ENCODE results near the gene KRTAP4-16. TPM values are rescaled to one million over a fixed set of nuclear protein-coding genes. Genes with fewer than 3 reads are reported as not detected.

Gene KRTAP4-16
- total RNA-seq, 1 donor from 2014 or later = not detected

GRCh38 chr17:41082626-41083025 lies 19.4 kb downstream of the KRTAP4-16 start:
- Mint-ChIP-seq H3K4me3 (ENCODE audit: unreplicated experiment) (no peak overlapping the region), H3K27ac (ENCODE audit: unreplicated experiment) (no peak overlapping the region), H3K36me3 (ENCODE audit: low read depth, unreplicated experiment) (no peaks in the 10 kb centered on the region), H3K4me1 (ENCODE audit: unreplicated experiment) (no peaks in the 10 kb centered on the region), H3K27me3 (ENCODE audit: unreplicated experiment) (no peaks in the 10 kb centered on the region), H3K9me3 (ENCODE audit: unreplicated experiment) (no peaks in the 10 kb centered on the region)
- TF ChIP-seq CTCF (IDR thresholded peaks at IDR 0.05; ENCODE audit: unreplicated experiment) = no peak
- DNase-seq (ENCODE audit: low spot score) = no peak

- H3K4me1 Mint-ChIP-seq (ENCODE audit: unreplicated experiment) = no peaks in the 10 kb centered on the region
- peaks cover 4% of the 10 kb centered on the region for H3K27me3 Mint-ChIP-seq (ENCODE audit: unreplicated experiment)
- TF ChIP-seq CTCF (IDR thresholded peaks at IDR 0.05; ENCODE audit: unreplicated experiment) = no peak
- DNase-seq (ENCODE audit: low spot score) = no peak
- no peak overlapping the region for H3K4me3 Mint-ChIP-seq (ENCODE audit: unreplicated experiment)
- no peak overlapping the region for H3K27ac Mint-ChIP-seq (ENCODE audit: unreplicated experiment)
- no peaks in the 10 kb centered on the region for H3K9me3 Mint-ChIP-seq (ENCODE audit: unreplicated experiment)
- H3K36me3 Mint-ChIP-seq (ENCODE audit: low read depth, unreplicated experiment) = no peaks in the 10 kb centered on the region
These were observed 25.2 kb downstream of the KRTAP4-16 start for GRCh38 chr17:41076788-41077187.

DNA sequence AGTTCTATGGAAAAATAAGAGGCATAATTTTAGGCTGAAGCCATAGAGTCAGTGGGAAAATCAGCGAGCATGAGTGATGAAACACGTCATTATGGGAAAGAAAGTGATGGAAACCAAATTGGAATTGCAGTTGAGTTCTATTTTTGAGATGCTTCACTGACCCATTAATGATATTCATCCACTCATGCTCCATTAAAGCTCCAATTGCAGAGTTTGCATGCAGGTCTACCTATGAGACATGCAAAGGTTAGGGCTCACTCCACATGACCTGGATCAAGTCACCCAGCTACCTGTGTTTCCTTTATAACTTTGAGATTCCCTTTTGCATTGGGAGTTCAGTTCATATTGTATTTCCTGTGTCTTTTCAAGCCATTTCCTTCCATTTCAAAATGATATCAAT lies 28.3 kb downstream of the KRTAP4-16 start:
- no peak for DNase-seq (ENCODE audit: low spot score)
- no peaks in the 10 kb centered on the region for H3K4me1 Mint-ChIP-seq (ENCODE audit: unreplicated experiment)
- peaks cover 4% of the 10 kb centered on the region for H3K27me3 Mint-ChIP-seq (ENCODE audit: unreplicated experiment)
- H3K9me3 Mint-ChIP-seq (ENCODE audit: unreplicated experiment) = no peaks in the 10 kb centered on the region
- no peaks in the 10 kb centered on the region for H3K36me3 Mint-ChIP-seq (ENCODE audit: low read depth, unreplicated experiment)
- H3K27ac Mint-ChIP-seq (ENCODE audit: unreplicated experiment) = no peak overlapping the region
- no peak for TF ChIP-seq CTCF (IDR thresholded peaks at IDR 0.05; ENCODE audit: unreplicated experiment)
- H3K4me3 Mint-ChIP-seq (ENCODE audit: unreplicated experiment) = no peak overlapping the region

GRCh38 chr17:41071606-41072360 lies 30.2 kb downstream of the KRTAP4-16 start:
- Mint-ChIP-seq H3K36me3 (ENCODE audit: low read depth, unreplicated experiment) (no peaks in the 10 kb centered on the region), H3K4me3 (ENCODE audit: unreplicated experiment) (no peak overlapping the region), H3K9me3 (ENCODE audit: unreplicated experiment) (no peaks in the 10 kb centered on the region), H3K27ac (ENCODE audit: unreplicated experiment) (no peak overlapping the region), H3K27me3 (ENCODE audit: unreplicated experiment) (peaks cover 4% of the 10 kb centered on the region), H3K4me1 (ENCODE audit: unreplicated experiment) (no peaks in the 10 kb centered on the region)
- no peak for TF ChIP-seq CTCF (IDR thresholded peaks at IDR 0.05; ENCODE audit: unreplicated experiment)
- DNase-seq (ENCODE audit: low spot score) = no peak

DNA sequence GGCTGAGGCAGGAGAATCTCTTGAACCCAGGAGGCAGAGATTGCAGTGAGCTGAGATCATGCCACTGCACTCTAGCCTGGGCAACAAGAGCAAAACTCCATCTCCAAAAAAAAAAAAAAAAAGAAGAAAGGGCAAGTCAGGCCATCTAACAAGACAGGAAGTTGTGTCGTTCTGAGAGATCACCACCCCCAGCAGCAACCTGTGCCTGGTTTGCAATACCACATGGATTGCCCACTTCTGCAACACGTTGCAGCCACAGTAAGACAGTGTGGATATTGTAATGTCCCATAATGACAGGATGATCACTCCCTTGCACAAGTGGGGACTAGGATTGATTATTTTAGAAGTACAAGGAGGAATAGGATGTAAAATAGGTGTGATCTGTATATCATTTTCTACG lies 33.0 kb downstream of the KRTAP4-16 start:
- Mint-ChIP-seq H3K27ac (ENCODE audit: unreplicated experiment) (no peak overlapping the region), H3K9me3 (ENCODE audit: unreplicated experiment) (no peaks in the 10 kb centered on the region), H3K36me3 (ENCODE audit: low read depth, unreplicated experiment) (no peaks in the 10 kb centered on the region), H3K4me3 (ENCODE audit: unreplicated experiment) (no peak overlapping the region), H3K27me3 (ENCODE audit: unreplicated experiment) (peaks cover 4% of the 10 kb centered on the region), H3K4me1 (ENCODE audit: unreplicated experiment) (no peaks in the 10 kb centered on the region)
- no peak for TF ChIP-seq CTCF (IDR thresholded peaks at IDR 0.05; ENCODE audit: unreplicated experiment)
- no peak for DNase-seq (ENCODE audit: low spot score)
